WTC11 (cell line): ENCODE measurements around the gene BNIP1. TPM values are rescaled to one million over a fixed set of nuclear protein-coding genes. Genes with fewer than 3 reads are reported as not detected.

ENCODE experiments used
- ATAC-seq: fragments of 200-7000 bp; cut with Tn5 transposase; 2 replicates; pipeline ENCODE4 v1.10.0; 2021; ENCODE audit warnings: mild to moderate bottlenecking, moderate library complexity
- CTCF ChIA-PET: fragments of 300-600 bp; sonication (Branson Sonifier 250); formaldehyde crosslinking; loops from one replicate; lab custom pipeline; 2021; ENCODE audit warnings: antibody characterized with exemption; lab: Charles Lee
- POLR2A ChIA-PET: fragments of 350-600 bp; sonication (Branson Sonifier 250); formaldehyde crosslinking; loops from one replicate; lab custom pipeline; 2021; ENCODE audit warnings: antibody characterized with exemption; lab: Charles Lee
- DNase-seq: peaks from one replicate; pipeline ENCODE4 v3.0.0; 2021; ENCODE audit warnings: low spot score
- H3K27ac Mint-ChIP-seq: 2 replicates; pipeline ENCODE4 v1.8.0; 2021; ENCODE audit warnings: mixed read lengths
- H3K27me3 Mint-ChIP-seq: 2 replicates; pipeline ENCODE4 v1.8.0; 2021; ENCODE audit warnings: low read depth, mild to moderate bottlenecking, moderate library complexity, mixed read lengths
- H3K36me3 Mint-ChIP-seq: 2 replicates; pipeline ENCODE4 v1.8.0; 2021; ENCODE audit warnings: mixed read lengths
- H3K4me1 Mint-ChIP-seq: 2 replicates; pipeline ENCODE4 v1.8.0; 2022; ENCODE audit warnings: mixed read lengths
- H3K4me3 Mint-ChIP-seq: 2 replicates; pipeline ENCODE4 v1.8.0; 2021; ENCODE audit warnings: mild to moderate bottlenecking, moderate library complexity, mixed read lengths
- H3K9me3 Mint-ChIP-seq: 2 replicates; pipeline ENCODE4 v1.8.0; 2021; ENCODE audit warnings: mixed read lengths
- ATF1 ChIP-seq: sonication (generic); formaldehyde crosslinking; IDR thresholded peaks from 2 replicates; pipeline ENCODE4 v1.8.1; 2023; ENCODE audit warnings: mild to moderate bottlenecking, moderate library complexity, missing genetic modification reagents
- E2F1 ChIP-seq: sonication (generic); formaldehyde crosslinking; IDR thresholded peaks from 2 replicates; pipeline ENCODE4 v1.8.0; 2022; ENCODE audit warnings: mild to moderate bottlenecking, missing genetic modification reagents
- ETV6 ChIP-seq: sonication (generic); formaldehyde crosslinking; IDR thresholded peaks from 2 replicates; pipeline ENCODE4 v1.8.1; 2022; ENCODE audit warnings: mild to moderate bottlenecking, missing genetic modification reagents
- GTF2I ChIP-seq: fragments of 250-450 bp; sonication (Bioruptor Pico); conservative IDR thresholded peaks from 2 replicates; pipeline ENCODE4 v1.4.0; 2021; ENCODE audit warnings: mild to moderate bottlenecking
- IRF2 ChIP-seq: sonication (generic); formaldehyde crosslinking; IDR thresholded peaks from 2 replicates; pipeline ENCODE4 v1.8.0; 2022; ENCODE audit warnings: low read depth, missing genetic modification reagents, borderline replicate concordance
- MXD4 ChIP-seq: fragments of 250-450 bp; sonication (Bioruptor Pico); IDR thresholded peaks from 2 replicates; pipeline ENCODE4 v1.8.0; 2021; ENCODE audit warnings: mild to moderate bottlenecking, moderate library complexity, borderline replicate concordance
- MYBL2 ChIP-seq: sonication (generic); formaldehyde crosslinking; IDR thresholded peaks from 2 replicates; pipeline ENCODE4 v1.8.1; 2023; ENCODE audit warnings: mild to moderate bottlenecking, moderate library complexity, missing genetic modification reagents
- NFATC4 ChIP-seq: fragments of 250-450 bp; sonication (Bioruptor Pico); IDR thresholded peaks from 2 replicates; pipeline ENCODE4 v1.9.0; 2021; ENCODE audit warnings: mild to moderate bottlenecking
- NR1H2 ChIP-seq: sonication (generic); formaldehyde crosslinking; IDR thresholded peaks from 2 replicates; pipeline ENCODE4 v1.9.0; 2021; ENCODE audit warnings: mild to moderate bottlenecking, moderate library complexity, missing genetic modification reagents
- OVOL2 ChIP-seq: fragments of 250-450 bp; sonication (Bioruptor Pico); IDR thresholded peaks from 2 replicates; pipeline ENCODE4 v1.9.0; 2021; ENCODE audit warnings: mild to moderate bottlenecking, borderline replicate concordance
- PRDM15 ChIP-seq: sonication (generic); formaldehyde crosslinking; IDR thresholded peaks from 2 replicates; pipeline ENCODE4 v1.8.0; 2022; ENCODE audit warnings: missing genetic modification reagents
- RELA ChIP-seq: sonication (generic); formaldehyde crosslinking; IDR thresholded peaks from 2 replicates; pipeline ENCODE4 v1.8.1; 2022; ENCODE audit warnings: missing genetic modification reagents, mild to moderate bottlenecking, borderline replicate concordance
- USF2 ChIP-seq: sonication (generic); formaldehyde crosslinking; IDR thresholded peaks from 2 replicates; pipeline ENCODE4 v1.8.1; 2023; ENCODE audit warnings: mild to moderate bottlenecking, missing genetic modification reagents, moderate library complexity
- ZBTB43 ChIP-seq: sonication (generic); formaldehyde crosslinking; IDR thresholded peaks from 2 replicates; pipeline ENCODE4 v1.8.1; 2023; ENCODE audit warnings: mild to moderate bottlenecking, missing genetic modification reagents
- ZNF396 ChIP-seq: fragments of 250-450 bp; sonication (Bioruptor Pico); IDR thresholded peaks from 2 replicates; pipeline ENCODE4 v1.8.0; 2021; ENCODE audit warnings: mild to moderate bottlenecking, moderate library complexity, borderline replicate concordance
- ZSCAN18 ChIP-seq: fragments of 250-450 bp; sonication (Bioruptor Pico); IDR thresholded peaks from 2 replicates; pipeline ENCODE4 v2.1.2; 2022; ENCODE audit warnings: mild to moderate bottlenecking, moderate library complexity
- total RNA-seq: library from RNA; stranded (reverse); gene quantifications from 3 replicates; pipeline ENCODE4 v1.2.3, GENCODE V29; 2021
- TF ChIP-seq, protein P1 (sequence below): sonication (generic); formaldehyde crosslinking; IDR thresholded peaks from 2 replicates; pipeline ENCODE4 v1.8.1; 2022; ENCODE audit warnings: missing genetic modification reagents, borderline replicate concordance
- TF ChIP-seq, protein P2 (sequence below): sonication (generic); formaldehyde crosslinking; IDR thresholded peaks from 2 replicates; pipeline ENCODE4 v1.8.0; 2023; ENCODE audit warnings: mild to moderate bottlenecking, missing genetic modification reagents
- TF ChIP-seq, protein P3 (sequence below): sonication (generic); formaldehyde crosslinking; IDR thresholded peaks from 2 replicates; pipeline ENCODE4 v1.8.1; 2023; ENCODE audit warnings: mild to moderate bottlenecking, missing genetic modification reagents

BNIP1 gene
- total RNA-seq, 1 experiment from 2014 or later = 15.4 TPM

- TF ChIP-seq GTF2I (CRISPR knock-in tag) (no peak), MYBL2 (CRISPR knock-in tag) (no peak), ETV6 (CRISPR knock-in tag) (no peak), ZNF396 (CRISPR knock-in tag) (no peak), NR1H2 (CRISPR knock-in tag) (no peak)
- TF ChIP-seq, protein P1, sequence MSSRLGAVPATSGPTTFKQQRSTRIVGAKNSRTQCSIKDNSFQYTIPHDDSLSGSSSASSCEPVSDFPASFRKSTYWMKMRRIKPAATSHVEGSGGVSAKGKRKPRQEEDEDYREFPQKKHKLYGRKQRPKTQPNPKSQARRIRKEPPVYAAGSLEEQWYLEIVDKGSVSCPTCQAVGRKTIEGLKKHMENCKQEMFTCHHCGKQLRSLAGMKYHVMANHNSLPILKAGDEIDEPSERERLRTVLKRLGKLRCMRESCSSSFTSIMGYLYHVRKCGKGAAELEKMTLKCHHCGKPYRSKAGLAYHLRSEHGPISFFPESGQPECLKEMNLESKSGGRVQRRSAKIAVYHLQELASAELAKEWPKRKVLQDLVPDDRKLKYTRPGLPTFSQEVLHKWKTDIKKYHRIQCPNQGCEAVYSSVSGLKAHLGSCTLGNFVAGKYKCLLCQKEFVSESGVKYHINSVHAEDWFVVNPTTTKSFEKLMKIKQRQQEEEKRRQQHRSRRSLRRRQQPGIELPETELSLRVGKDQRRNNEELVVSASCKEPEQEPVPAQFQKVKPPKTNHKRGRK = no peak
- TF ChIP-seq, protein P2, sequence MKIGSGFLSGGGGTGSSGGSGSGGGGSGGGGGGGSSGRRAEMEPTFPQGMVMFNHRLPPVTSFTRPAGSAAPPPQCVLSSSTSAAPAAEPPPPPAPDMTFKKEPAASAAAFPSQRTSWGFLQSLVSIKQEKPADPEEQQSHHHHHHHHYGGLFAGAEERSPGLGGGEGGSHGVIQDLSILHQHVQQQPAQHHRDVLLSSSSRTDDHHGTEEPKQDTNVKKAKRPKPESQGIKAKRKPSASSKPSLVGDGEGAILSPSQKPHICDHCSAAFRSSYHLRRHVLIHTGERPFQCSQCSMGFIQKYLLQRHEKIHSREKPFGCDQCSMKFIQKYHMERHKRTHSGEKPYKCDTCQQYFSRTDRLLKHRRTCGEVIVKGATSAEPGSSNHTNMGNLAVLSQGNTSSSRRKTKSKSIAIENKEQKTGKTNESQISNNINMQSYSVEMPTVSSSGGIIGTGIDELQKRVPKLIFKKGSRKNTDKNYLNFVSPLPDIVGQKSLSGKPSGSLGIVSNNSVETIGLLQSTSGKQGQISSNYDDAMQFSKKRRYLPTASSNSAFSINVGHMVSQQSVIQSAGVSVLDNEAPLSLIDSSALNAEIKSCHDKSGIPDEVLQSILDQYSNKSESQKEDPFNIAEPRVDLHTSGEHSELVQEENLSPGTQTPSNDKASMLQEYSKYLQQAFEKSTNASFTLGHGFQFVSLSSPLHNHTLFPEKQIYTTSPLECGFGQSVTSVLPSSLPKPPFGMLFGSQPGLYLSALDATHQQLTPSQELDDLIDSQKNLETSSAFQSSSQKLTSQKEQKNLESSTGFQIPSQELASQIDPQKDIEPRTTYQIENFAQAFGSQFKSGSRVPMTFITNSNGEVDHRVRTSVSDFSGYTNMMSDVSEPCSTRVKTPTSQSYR (CRISPR knock-in tag) = no peak
Measured at GRCh38 chr5:173191015-173191414, 46.7 kb downstream of the BNIP1 start (continued).

- Mint-ChIP-seq H3K4me1 (no peaks in the 10 kb centered on the region), H3K9me3 (no peaks in the 10 kb centered on the region; the same call in 1 of the 2 replicates), H3K36me3 (no peaks in the 10 kb centered on the region), H3K27ac (no peak overlapping the region), H3K27me3 (no peaks in the 10 kb centered on the region), H3K4me3 (no peak overlapping the region)
- DNase-seq (no peak), ATAC-seq (no peak)
- TF ChIP-seq NFATC4 (CRISPR knock-in tag) (no peak), ZBTB43 (no peak), GTF2I (CRISPR knock-in tag) (no peak), ZSCAN18 (CRISPR knock-in tag) (no peak), IRF2 (CRISPR knock-in tag) (no peak), RELA (CRISPR knock-in tag) (no peak), ZNF396 (CRISPR knock-in tag) (no peak)
- TF ChIP-seq, protein P3, sequence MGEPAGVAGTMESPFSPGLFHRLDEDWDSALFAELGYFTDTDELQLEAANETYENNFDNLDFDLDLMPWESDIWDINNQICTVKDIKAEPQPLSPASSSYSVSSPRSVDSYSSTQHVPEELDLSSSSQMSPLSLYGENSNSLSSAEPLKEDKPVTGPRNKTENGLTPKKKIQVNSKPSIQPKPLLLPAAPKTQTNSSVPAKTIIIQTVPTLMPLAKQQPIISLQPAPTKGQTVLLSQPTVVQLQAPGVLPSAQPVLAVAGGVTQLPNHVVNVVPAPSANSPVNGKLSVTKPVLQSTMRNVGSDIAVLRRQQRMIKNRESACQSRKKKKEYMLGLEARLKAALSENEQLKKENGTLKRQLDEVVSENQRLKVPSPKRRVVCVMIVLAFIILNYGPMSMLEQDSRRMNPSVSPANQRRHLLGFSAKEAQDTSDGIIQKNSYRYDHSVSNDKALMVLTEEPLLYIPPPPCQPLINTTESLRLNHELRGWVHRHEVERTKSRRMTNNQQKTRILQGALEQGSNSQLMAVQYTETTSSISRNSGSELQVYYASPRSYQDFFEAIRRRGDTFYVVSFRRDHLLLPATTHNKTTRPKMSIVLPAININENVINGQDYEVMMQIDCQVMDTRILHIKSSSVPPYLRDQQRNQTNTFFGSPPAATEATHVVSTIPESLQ (CRISPR knock-in tag) = no peak
- CTCF ChIA-PET = no interaction called here
- POLR2A ChIA-PET = no interaction called here
Measured at GRCh38 chr5:173191561-173191960, 47.2 kb downstream of the BNIP1 start.

DNA sequence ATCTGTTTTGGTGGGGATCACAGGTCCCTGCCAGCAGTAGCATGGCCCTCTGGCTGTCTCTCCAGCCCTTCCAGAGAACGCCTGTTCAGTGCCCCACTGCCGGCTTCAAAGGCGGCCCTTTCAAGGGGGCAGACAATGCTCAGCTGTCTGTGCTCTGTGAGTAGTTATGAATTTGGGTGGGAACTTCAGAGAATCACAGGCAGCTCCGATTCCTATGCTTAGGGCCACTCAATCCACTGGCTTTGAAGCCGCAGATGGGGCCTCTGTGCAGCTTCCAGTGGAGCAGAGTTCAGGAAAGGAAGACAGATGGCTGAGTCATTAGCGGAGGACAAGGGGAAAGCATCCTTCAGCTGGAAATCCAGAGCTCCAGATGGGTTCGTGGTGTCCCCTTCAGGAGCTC is 48.2 kb downstream of the BNIP1 start:
- H3K4me3 Mint-ChIP-seq = no peak overlapping the region
- H3K36me3 Mint-ChIP-seq = no peaks in the 10 kb centered on the region
- ChIA-PET POLR2A (no interaction called here), CTCF (no interaction called here)
- H3K27me3 Mint-ChIP-seq = no peaks in the 10 kb centered on the region
- ATAC-seq = no peak
- H3K27ac Mint-ChIP-seq = no peak overlapping the region
- H3K9me3 Mint-ChIP-seq = no peaks in the 10 kb centered on the region; the same call in 1 of the 2 replicates
- H3K4me1 Mint-ChIP-seq = no peaks in the 10 kb centered on the region
- DNase-seq = no peak
- no peak for TF ChIP-seq ATF1
- no peak for TF ChIP-seq E2F1 (CRISPR knock-in tag)
- no peak for TF ChIP-seq PRDM15 (CRISPR knock-in tag)
- no peak for TF ChIP-seq MXD4 (CRISPR knock-in tag)
- no peak for TF ChIP-seq OVOL2 (CRISPR knock-in tag)
- no peak for TF ChIP-seq USF2
